ENCODE measurements around the gene UMAD1.

The UMAD1 gene

GRCh38 chr7:7709291-7709690, 68.7 kb downstream of the UMAD1 start (continued):
- TF ChIP-seq TSHZ2 (CRISPR knock-in tag; IDR thresholded peaks at IDR 0.05) (no peak), PATZ1 (CRISPR knock-in tag; IDR thresholded peaks at IDR 0.05; ENCODE audit: borderline replicate concordance) (no peak), ZNF565 (CRISPR knock-in tag; conservative IDR thresholded peaks at IDR 0.05; ENCODE audit: low read depth) (no peak), GLIS3 (CRISPR knock-in tag; IDR thresholded peaks at IDR 0.05) (no peak), RARB (CRISPR knock-in tag; IDR thresholded peaks at IDR 0.05) (no peak), ARNTL (CRISPR knock-in tag; IDR thresholded peaks at IDR 0.05; ENCODE audit: borderline replicate concordance, low read depth) (no peak), ESRRG (CRISPR knock-in tag; IDR thresholded peaks at IDR 0.05) (no peak)

- ATAC-seq = no peak
- TF ChIP-seq CSDC2 (CRISPR knock-in tag; IDR thresholded peaks at IDR 0.05) (no peak), ZNF8 (CRISPR knock-in tag; IDR thresholded peaks at IDR 0.05) (peak; percentile 70; the same call in 1 of the 2 replicates), TSHZ2 (CRISPR knock-in tag; IDR thresholded peaks at IDR 0.05) (no peak), TOX (CRISPR knock-in tag; IDR thresholded peaks at IDR 0.05; ENCODE audit: borderline replicate concordance) (no peak), PATZ1 (CRISPR knock-in tag; IDR thresholded peaks at IDR 0.05; ENCODE audit: borderline replicate concordance) (no peak), POU6F1 (CRISPR knock-in tag; IDR thresholded peaks at IDR 0.05; ENCODE audit: borderline replicate concordance, low read depth) (no peak), PPARA (CRISPR knock-in tag; IDR thresholded peaks at IDR 0.05; ENCODE audit: borderline replicate concordance) (no peak), ARNTL (CRISPR knock-in tag; IDR thresholded peaks at IDR 0.05; ENCODE audit: borderline replicate concordance, low read depth) (no peak)
These were observed 69.9 kb downstream of the UMAD1 start for GRCh38 chr7:7710469-7710868.

GRCh38 chr7:7713730-7714129, 73.2 kb downstream of the UMAD1 start:
- no peak for TF ChIP-seq RARB (CRISPR knock-in tag; IDR thresholded peaks at IDR 0.05)
- TF ChIP-seq ZNF565 (CRISPR knock-in tag; conservative IDR thresholded peaks at IDR 0.05; ENCODE audit: low read depth) = no peak
- TF ChIP-seq ZFP3 (CRISPR knock-in tag; IDR thresholded peaks at IDR 0.05) = no peak
- TF ChIP-seq ISL1 (CRISPR knock-in tag; IDR thresholded peaks at IDR 0.05) = no peak
- no peak for TF ChIP-seq ZNF70 (CRISPR knock-in tag; IDR thresholded peaks at IDR 0.05)
- no peak for TF ChIP-seq SNAI2 (CRISPR knock-in tag; IDR thresholded peaks at IDR 0.05)
- ATAC-seq = no peak

- no peak for TF ChIP-seq CSRNP3 (CRISPR knock-in tag; IDR thresholded peaks at IDR 0.05)
- no peak for TF ChIP-seq PPARA (CRISPR knock-in tag; IDR thresholded peaks at IDR 0.05; ENCODE audit: borderline replicate concordance)
- no peak for TF ChIP-seq ZNF565 (CRISPR knock-in tag; conservative IDR thresholded peaks at IDR 0.05; ENCODE audit: low read depth)
- no peak for TF ChIP-seq ISL1 (CRISPR knock-in tag; IDR thresholded peaks at IDR 0.05)
- TF ChIP-seq ZNF70 (CRISPR knock-in tag; IDR thresholded peaks at IDR 0.05) = no peak
- no peak for TF ChIP-seq RARB (CRISPR knock-in tag; IDR thresholded peaks at IDR 0.05)
- TF ChIP-seq CSDC2 (CRISPR knock-in tag; IDR thresholded peaks at IDR 0.05) = no peak
- TF ChIP-seq GLIS3 (CRISPR knock-in tag; IDR thresholded peaks at IDR 0.05) = no peak
- TF ChIP-seq SNAI2 (CRISPR knock-in tag; IDR thresholded peaks at IDR 0.05) = no peak
- TF ChIP-seq ZFP30 (CRISPR knock-in tag; IDR thresholded peaks at IDR 0.05) = no peak
- no peak for TF ChIP-seq ESRRG (CRISPR knock-in tag; IDR thresholded peaks at IDR 0.05)
- TF ChIP-seq TCF4 (CRISPR knock-in tag; IDR thresholded peaks at IDR 0.05; ENCODE audit: borderline replicate concordance) = no peak
- no peak for TF ChIP-seq PATZ1 (CRISPR knock-in tag; IDR thresholded peaks at IDR 0.05; ENCODE audit: borderline replicate concordance)
- ATAC-seq = peak; percentile 23
These were observed 77.9 kb downstream of the UMAD1 start, which contains the start of gene RPA3 for GRCh38 chr7:7718492-7718891. Gene RPA3, minus strand, starts transcription at chr7:7718607. Its CDS starts 78,189 bp downstream, at chr7:7640418.

Data from SK-N-SH treated with all-trans-retinoic acid at 6 μM for 48 hours (cell line).